ENCODE data around the gene OR7A5.
"Not testable (repeated sequence)": the region's sequence is repeated elsewhere in the genome, so short reads cannot be mapped to it uniquely, and the experiment has no call there.

Gene OR7A5

DNA sequence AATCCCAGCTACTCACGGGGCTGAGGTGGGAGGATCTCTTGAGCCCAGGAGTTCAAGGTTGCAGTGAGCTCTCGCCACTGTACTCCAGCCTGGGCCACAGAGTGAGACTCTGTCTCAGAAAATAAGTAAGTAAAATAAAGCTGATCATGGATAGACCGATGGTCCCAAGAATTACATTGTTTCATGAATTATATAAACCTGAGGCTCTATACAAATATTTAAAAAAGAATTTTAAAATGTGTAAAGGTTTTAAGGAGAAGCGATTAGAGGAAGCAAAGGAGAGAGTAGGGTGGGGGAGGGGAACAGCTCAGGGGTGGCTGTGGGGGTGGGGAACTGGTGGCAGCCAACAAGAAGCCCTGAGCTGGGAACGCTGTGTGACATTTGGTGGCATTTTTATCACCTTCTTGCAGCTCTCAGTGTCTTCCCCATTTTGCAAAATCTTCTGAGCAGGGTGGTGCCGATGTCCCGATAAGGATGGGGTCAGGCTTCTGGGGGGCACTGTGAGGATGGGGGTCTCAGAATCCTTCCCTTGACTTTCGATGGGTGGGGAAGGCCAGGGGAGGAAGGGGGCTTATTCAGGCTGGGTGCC, 51.5 kb downstream of the OR7A5 start:
- peak in 1 of 2 donors; percentile 25 for DNase-seq

DNA sequence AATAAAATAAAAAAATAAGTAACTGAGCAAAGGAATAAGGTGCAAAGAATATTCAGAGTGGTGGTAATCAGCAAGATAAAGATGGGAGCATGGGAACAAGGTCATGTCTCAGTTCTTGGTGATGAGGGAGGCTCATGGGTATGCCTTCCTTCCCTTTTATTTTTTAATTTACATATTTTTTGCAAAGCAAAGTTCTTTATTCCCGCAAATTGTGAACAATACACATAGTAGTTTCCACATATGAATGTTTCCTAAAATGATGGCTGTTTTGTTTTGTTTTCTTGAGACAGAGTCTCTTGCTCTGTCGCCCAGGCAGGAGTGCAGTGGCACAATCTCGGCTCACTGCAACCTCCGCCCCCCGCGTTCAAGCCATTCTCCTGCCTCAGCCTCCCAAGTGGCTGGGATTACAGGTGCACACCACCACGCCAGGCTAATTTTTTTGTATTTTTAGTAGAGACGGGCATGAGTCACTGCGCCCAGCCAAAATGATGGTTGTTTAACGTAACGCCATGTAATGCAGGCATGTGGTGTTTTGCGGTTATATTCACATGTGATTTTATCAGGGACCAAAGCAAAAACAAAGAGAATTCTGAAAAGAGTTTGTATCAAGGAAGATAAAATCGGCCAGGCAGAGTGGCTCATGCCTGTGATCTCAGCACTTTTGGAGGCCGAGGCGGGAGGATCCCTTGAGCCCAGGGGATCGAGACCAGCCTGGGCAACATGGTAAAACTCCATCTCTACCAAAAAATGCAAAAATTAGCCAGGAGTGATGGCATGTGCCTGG, 52.2 kb downstream of the OR7A5 start:
- DNase-seq = no peak

DNA sequence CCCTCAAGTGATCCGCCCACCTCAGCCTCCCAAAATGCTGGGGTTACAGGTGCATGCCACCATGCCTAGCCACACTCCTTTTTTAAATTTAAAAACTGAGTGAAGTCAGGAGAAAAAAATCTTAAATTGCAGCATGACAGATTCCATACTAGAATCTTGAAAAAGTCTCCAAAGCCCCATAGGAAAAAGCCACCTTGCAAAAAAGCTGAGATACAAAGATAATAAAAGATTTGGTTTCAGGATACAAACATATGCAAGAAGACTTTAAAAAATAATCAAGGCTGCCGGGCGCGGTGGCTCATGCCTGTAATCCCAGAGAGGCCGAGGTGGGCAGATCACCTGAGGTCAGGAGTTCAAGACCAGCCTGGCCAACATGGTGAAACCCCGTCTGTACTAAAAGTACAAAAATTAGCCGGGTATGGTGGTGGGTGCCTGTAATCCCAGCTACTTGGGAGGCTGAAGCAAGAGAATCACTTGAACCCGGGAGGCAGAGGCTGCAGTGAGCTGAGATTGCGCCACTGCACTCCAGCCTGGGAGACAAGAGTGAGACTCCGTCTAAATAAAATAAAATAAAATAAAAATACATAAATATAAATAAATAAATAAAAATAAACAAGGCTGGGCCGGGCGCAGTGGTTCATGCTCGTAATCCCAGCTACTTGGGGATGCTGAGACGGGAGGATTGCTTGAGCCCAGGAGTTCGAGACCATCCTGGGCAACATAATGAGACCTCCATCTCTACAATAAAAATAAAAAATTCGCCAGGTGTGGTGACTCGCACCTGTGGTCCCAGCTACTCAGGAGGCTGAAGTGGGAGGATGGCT, 53.1 kb downstream of the OR7A5 start:
- DNase-seq = not testable (repeated sequence)

DNA sequence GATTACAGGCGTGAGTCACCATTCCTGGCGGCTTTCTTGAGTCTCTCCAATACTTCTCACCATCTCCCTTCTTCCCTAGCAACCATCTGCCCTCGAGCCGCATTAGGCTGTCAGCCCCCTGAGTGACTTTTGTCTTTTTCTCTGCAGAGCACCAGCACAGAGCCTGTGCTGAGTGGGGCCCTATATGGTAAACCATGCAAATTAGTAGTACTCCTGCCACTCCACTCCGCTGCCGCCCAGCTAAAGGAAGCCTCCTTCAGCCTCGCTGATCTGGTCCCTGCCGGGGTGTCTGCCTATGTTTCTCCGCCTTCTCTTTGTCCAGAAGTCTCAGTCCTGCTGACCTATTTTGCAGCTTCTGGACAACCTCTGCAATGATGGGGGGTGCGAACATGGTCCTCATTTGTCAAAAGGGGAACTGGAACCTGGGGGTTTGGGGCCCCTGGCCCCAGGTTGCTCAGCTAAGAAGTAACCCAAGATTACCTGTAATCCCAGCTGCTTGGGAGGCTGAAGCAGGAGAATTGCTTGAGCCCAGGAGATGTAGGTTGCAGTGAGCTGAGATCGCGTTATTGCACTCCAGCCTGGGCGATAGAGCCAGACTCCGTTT, 54.3 kb downstream of the OR7A5 start:
- DNase-seq = not testable (repeated sequence)

DNA sequence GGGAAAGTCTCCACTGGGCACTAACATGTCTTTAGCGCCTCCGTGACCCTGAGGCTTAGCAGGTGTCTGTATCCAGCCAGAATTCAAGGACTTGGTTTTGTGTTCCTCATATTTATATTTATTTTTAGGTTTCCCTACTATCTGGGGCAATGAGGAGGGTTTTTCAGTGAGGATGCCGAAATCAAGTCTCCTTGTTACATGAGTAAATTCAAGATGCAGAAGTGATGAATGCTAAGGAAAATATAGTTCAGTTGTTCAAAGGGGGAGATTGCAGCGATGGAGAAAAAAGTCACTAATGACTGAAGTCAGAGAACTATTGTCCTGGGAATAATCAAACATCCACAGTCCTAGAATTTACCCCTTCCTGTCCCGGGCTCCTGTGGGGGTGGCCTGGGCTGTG, 55.8 kb downstream of the OR7A5 start:
- no peak for DNase-seq

DNA sequence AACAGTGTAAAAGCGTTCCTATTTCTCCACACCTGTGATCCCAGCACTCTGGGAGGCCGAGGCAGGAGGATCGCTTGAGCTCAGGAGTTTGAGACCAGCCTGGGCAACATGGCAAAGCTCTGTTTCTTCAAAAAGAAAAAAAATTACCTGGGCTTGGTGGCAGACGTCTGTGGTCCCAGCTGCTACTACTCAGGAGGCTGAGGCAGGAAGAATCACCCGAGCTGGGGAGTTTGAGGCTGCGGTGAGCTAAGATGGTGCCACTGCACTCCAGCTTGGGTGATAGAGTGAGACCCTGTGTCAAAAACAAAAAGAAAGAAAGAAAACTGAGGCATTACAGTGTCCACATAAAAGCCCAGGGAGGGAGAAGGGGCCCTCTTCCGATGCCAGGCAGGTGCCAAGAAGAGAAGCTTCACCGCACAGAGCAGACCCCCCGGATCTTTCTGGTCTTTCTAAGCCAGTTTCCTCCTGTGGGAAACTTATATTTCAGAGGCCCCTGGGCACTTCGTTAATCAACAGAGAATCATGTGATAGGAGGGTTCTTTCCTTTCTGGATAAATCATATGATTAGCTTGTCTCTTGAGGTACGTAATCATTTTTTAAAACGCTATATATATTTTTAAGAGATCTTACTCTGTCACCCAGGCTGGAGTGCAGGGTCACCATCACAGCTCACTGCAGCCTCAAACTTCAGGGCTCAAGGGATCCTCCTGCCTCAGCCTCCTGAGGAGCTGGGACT, 56.7 kb downstream of the OR7A5 start, which contains the start of gene ADGRE2:
ADGRE2 (minus strand) TSS at position 451 of the 736 bp plus-strand sequence. CDS start 1,804 bp downstream, outside the sequence.
- not testable (repeated sequence) for DNase-seq

DNA sequence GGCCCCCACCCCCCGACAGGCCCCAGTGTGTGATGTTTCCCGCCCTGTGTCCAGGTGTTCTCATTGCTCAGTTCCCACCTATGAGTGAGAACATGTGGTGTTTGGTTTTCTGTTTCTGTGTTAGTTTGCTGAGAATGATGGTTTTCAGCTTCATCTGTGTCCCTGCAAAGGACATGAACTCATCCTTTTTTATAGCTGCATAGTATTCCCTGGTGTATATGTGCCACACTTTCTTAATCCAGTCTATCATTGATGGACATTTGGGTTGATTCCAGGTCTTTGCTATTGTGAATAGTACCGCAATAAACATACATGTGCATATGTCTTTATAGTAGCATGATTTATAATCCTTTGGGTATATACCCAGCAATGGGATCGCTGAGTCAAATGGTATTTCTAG, 57.3 kb downstream of the OR7A5 start:
- DNase-seq = not testable (repeated sequence)
